GM10248 (cell line): Measurements from ENCODE around the gene ACP6.

ENCODE experiments used
- CTCF ChIA-PET: fragments of 300-600 bp; sonication (Branson Sonifier 250); formaldehyde crosslinking; extraction: SDS; loops from one replicate; lab custom pipeline; 2021; ENCODE audit warnings: antibody characterized with exemption; lab: Yijun Ruan, JAX
- POLR2A ChIA-PET: fragments of 350-650 bp; sonication (Branson Sonifier 250); formaldehyde crosslinking; extraction: SDS; loops from one replicate; lab custom pipeline; 2020; ENCODE audit warnings: antibody characterized with exemption; lab: Yijun Ruan, JAX
- DNase-seq: peaks from one replicate; pipeline ENCODE4 v3.0.0; 2012; ENCODE audit errors: extremely low spot score
- TF ChIP-seq, protein P1 (sequence below): IDR thresholded peaks from 2 replicates; pipeline ENCODE4 v1.5.1; 2012; ENCODE audit warnings: mild to moderate bottlenecking, low read depth; ENCODE audit errors: extremely low read depth, missing control alignments, control extremely low read depth

The ACP6 gene

DNA sequence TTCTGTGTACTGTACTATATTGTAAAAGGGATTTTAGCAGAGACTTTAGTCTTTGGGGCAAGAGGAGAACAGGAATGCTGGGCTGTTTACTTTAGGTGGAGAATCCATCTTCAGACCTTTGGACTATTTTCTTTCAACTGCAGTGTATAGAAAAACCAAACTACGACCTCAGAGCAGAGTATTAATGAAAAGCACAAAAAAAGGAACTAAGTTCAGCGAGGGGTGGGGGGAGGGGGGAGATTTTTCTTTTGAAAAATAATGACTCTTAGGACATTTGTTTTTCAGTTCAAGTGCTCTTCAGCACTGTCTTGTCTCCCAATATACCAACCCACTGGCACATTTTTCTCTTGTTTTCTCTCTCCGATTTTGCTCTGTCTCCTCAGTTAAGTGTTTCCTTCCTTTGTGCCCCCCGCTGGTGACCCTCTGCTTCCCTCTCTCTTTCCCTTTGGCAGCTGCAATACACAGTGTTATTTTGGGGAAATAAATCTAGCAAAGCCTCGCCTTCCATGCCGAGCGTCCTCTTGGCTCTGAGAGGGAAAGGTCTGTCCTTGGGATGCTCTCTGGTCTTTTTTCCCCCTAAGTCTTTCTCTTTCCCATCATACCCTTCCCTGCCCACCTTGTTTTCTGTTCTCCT, 44.8 kb downstream of the ACP6 start:
- CTCF ChIA-PET = interaction anchor here (1.7 to 3.4 kb wide), 5 partner anchors 8 to 129 kb away, joined by 4 to 57 read pairs (median 24); a partner anchor contains a TSS

DNA sequence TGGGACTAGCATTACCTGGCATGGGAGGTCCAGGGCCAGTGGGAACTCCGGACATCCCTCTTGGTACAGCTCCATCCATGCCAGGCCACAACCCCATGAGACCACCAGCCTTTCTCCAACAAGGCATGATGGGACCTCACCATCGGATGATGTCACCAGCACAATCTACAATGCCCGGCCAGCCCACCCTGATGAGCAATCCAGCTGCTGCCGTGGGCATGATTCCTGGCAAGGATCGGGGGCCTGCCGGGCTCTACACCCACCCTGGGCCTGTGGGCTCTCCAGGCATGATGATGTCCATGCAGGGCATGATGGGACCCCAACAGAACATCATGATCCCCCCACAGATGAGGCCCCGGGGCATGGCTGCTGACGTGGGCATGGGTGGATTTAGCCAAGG, 45.8 kb downstream of the ACP6 start:
- TF ChIP-seq, protein P1, sequence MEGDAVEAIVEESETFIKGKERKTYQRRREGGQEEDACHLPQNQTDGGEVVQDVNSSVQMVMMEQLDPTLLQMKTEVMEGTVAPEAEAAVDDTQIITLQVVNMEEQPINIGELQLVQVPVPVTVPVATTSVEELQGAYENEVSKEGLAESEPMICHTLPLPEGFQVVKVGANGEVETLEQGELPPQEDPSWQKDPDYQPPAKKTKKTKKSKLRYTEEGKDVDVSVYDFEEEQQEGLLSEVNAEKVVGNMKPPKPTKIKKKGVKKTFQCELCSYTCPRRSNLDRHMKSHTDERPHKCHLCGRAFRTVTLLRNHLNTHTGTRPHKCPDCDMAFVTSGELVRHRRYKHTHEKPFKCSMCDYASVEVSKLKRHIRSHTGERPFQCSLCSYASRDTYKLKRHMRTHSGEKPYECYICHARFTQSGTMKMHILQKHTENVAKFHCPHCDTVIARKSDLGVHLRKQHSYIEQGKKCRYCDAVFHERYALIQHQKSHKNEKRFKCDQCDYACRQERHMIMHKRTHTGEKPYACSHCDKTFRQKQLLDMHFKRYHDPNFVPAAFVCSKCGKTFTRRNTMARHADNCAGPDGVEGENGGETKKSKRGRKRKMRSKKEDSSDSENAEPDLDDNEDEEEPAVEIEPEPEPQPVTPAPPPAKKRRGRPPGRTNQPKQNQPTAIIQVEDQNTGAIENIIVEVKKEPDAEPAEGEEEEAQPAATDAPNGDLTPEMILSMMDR = no peak
- DNase-seq = no peak
- CTCF ChIA-PET = interaction anchor here (1.0 to 1.7 kb wide), 2 partner anchors 11 to 15 kb away, joined by 3 to 4 read pairs; no protein-coding TSS in a partner anchor
- POLR2A ChIA-PET = no interaction called here

More for the DNA sequence above, 44.8 kb downstream of the ACP6 start:
- POLR2A ChIA-PET = no interaction called here
- TF ChIP-seq, protein P1 = no peak
- DNase-seq = no peak

DNA sequence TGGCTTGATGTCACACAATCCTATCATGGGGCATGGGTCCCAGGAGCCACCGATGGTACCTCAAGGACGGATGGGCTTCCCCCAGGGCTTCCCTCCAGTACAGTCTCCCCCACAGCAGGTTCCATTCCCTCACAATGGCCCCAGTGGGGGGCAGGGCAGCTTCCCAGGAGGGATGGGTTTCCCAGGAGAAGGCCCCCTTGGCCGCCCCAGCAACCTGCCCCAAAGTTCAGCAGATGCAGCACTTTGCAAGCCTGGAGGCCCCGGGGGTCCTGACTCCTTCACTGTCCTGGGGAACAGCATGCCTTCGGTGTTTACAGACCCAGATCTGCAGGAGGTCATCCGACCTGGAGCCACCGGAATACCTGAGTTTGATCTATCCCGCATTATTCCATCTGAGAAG, 46.3 kb downstream of the ACP6 start:
- TF ChIP-seq, protein P1 = no peak
- ChIA-PET POLR2A (no interaction called here), CTCF (interaction anchor here (1.0 to 1.7 kb wide), 2 partner anchors 10 to 15 kb away, joined by 3 to 4 read pairs; no protein-coding TSS in a partner anchor)
- DNase-seq = no peak

DNA sequence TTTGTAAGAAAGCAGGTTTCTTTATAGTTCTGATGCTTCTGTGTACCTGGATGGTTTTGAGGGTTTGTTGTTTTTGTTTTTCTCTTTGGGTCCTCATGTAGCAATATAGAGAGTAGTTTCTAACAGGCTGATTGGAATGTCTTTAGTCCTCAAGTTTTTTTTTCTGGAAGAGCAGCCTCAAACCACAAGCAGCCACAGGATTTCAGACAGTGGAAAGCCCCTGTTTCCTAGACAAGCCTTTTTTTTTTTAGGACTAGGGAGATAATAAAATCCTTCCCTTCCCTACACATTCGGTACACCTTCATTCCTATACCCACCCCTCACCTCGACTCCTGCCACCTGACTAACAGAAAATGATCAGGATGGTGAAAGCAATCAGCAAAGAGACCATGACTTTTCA, 47.6 kb downstream of the ACP6 start:
- CTCF ChIA-PET = interaction anchor here (1.0 kb wide), 1 partner anchor 19 kb away, joined by 3 read pairs; no protein-coding TSS in a partner anchor
- no peak for DNase-seq
- TF ChIP-seq, protein P1 = no peak
- POLR2A ChIA-PET = no interaction called here

DNA sequence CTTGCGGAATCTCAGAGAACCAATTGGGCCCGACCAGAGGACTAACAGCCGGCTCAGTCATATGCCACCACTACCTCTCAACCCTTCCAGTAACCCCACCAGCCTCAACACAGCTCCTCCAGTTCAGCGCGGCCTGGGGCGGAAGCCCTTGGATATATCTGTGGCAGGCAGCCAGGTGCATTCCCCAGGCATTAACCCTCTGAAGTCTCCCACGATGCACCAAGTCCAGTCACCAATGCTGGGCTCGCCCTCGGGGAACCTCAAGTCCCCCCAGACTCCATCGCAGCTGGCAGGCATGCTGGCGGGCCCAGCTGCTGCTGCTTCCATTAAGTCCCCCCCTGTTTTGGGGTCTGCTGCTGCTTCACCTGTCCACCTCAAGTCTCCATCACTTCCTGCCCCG, 49.8 kb downstream of the ACP6 start:
- CTCF ChIA-PET = no interaction called here
- POLR2A ChIA-PET = no interaction called here
- no peak for DNase-seq
- TF ChIP-seq, protein P1 = no peak

DNA sequence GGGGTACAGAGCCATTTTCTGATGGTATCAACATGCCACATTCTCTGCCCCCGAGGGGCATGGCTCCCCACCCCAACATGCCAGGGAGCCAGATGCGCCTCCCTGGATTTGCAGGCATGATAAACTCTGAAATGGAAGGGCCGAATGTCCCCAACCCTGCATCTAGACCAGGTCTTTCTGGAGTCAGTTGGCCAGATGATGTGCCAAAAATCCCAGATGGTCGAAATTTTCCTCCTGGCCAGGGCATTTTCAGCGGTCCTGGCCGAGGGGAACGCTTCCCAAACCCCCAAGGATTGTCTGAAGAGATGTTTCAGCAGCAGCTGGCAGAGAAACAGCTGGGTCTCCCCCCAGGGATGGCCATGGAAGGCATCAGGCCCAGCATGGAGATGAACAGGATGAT, 50.6 kb downstream of the ACP6 start:
- ChIA-PET CTCF (no interaction called here), POLR2A (no interaction called here)
- TF ChIP-seq, protein P1 = no peak
- no peak for DNase-seq
